Body of pancreas (tissue), 4 donors: ENCODE results near the gene CYB561. TPM values are rescaled to one million over a fixed set of nuclear protein-coding genes. Genes with fewer than 3 reads are reported as not detected.

ENCODE experiments used
- ATAC-seq: fragments of 150-250 bp; one replicate; pipeline ENCODE4 v1.9.1; 2016
- DNase-seq, 4 donors: peaks; one replicate each; pipeline ENCODE4 v3.0.0-alpha.2; 2019
- H3K27ac ChIP-seq, 4 donors: fragments of 200-600 bp; sonication (generic); 1 replicate in 3 of 4; 2 replicates in 1 of 4; pipeline versions ENCODE4 v1.5.1 to v1.6.1; 2016 to 2019; ENCODE audit warnings: mild to moderate bottlenecking in 1 of 4, mixed read lengths in 1 of 4, moderate library complexity in 1 of 4
- H3K27me3 ChIP-seq, 2 donors: fragments of 200-600 bp; sonication (generic); one replicate each; pipeline ENCODE4 v1.6.0; 2016; ENCODE audit warnings: mild to moderate bottlenecking in 1 of 2
- H3K36me3 ChIP-seq, 2 donors: fragments of 200-600 bp; sonication (generic); replicated peaks in 1 of 2; 2 replicates each; pipeline ENCODE4 v1.5.1; 2016; ENCODE audit warnings: low read depth in 2 of 2; ENCODE audit not compliant: insufficient read depth in 1 of 2
- H3K4me1 ChIP-seq: fragments of 200-600 bp; sonication (generic); one replicate; pipeline ENCODE4 v1.6.0; 2016
- H3K4me3 ChIP-seq, 2 donors: fragments of 200-600 bp; sonication (generic); 1 replicate in 1 of 2; 2 replicates in 1 of 2; pipeline ENCODE4 v1.5.1; 2016 to 2019
- H3K9me3 ChIP-seq, 3 donors: fragments of 200-600 bp; sonication (generic); 1 replicate in 2 of 3; 2 replicates in 1 of 3; pipeline ENCODE4 v1.5.1; 2016
- POLR2A ChIP-seq, 3 donors: fragments of 450-650 bp; IDR thresholded peaks; one replicate each; pipeline ENCODE4 v1.6.1; 2016; ENCODE audit warnings: antibody characterized with exemption in 3 of 3, mild to moderate bottlenecking in 2 of 3
- WGBS, 2 donors: methylation state at CpG; one replicate each; pipeline ENCODE4 v1.1.5; 2017; 5-methylcytosine and 5-hydroxymethylcytosine counted together
- intact Hi-C: fragments of 100-400 bp; cut with DNase I; formaldehyde crosslinking; loops from one replicate; pipeline ENCODE4 v1.15.1; 2023
- total RNA-seq, 2 donors: library from RNA; depleted of rRNA; stranded (reverse); fragments of >200 nt; gene quantifications; one replicate each; pipeline ENCODE4 v1.1.0, GENCODE V29; 2016
- TF ChIP-seq, protein P1 (sequence below), 7 experiments: fragments of 450-650 bp in 4 of 7; fragments of 200-600 bp in 3 of 7; sonication (generic) in 3 of 7; IDR thresholded peaks; one replicate each; pipeline ENCODE4 v1.5.1; 2016 to 2019; ENCODE audit warnings: antibody characterized with exemption in 7 of 7

CYB561 gene
- total RNA-seq, 2 donors from 2014 or later, result 61.5 to 137 TPM

DNA sequence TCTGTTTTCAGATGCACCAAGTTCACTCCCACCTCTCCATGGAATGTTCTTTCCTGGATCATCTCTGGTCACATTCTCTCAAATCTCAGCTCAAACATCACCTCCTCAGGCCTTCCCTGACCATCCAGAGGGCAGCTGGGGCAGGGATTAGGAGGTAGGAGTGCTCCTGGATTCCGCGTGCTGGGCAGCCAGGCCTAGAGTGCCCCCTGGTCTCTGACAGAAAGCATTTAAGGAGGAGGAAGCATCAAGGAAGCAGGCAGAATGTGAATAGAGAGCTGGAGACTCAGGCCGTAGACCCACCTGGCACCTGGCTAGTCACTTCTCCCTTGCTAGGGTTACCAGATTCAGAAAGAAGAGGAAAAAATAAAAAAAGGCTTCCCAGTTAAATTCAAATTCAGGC is 2.5 kb upstream of the CYB561 start:
- no peak for TF ChIP-seq POLR2A (IDR thresholded peaks at IDR 0.05)
- TF ChIP-seq, protein P1, sequence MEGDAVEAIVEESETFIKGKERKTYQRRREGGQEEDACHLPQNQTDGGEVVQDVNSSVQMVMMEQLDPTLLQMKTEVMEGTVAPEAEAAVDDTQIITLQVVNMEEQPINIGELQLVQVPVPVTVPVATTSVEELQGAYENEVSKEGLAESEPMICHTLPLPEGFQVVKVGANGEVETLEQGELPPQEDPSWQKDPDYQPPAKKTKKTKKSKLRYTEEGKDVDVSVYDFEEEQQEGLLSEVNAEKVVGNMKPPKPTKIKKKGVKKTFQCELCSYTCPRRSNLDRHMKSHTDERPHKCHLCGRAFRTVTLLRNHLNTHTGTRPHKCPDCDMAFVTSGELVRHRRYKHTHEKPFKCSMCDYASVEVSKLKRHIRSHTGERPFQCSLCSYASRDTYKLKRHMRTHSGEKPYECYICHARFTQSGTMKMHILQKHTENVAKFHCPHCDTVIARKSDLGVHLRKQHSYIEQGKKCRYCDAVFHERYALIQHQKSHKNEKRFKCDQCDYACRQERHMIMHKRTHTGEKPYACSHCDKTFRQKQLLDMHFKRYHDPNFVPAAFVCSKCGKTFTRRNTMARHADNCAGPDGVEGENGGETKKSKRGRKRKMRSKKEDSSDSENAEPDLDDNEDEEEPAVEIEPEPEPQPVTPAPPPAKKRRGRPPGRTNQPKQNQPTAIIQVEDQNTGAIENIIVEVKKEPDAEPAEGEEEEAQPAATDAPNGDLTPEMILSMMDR (IDR thresholded peaks at IDR 0.05), result no peak
- Histone ChIP-seq H3K4me1 (peaks cover 33% of the 10 kb centered on the region), H3K27ac (no peak overlapping the region), H3K4me3 (no peak overlapping the region), H3K27me3 (no peaks in the 10 kb centered on the region), H3K36me3 (no peaks in the 10 kb centered on the region), H3K9me3 (no peaks in the 10 kb centered on the region)
- DNase-seq, result no peak
- ATAC-seq, result no peak
- WGBS, 2 donors, result 81 to 100% methylated on average over 1 to 3 of the region's 3 CpGs
- intact Hi-C loops, result loop anchor here (10.0 kb wide), 1 partner anchor 96 kb away; no protein-coding TSS in a partner anchor

DNA sequence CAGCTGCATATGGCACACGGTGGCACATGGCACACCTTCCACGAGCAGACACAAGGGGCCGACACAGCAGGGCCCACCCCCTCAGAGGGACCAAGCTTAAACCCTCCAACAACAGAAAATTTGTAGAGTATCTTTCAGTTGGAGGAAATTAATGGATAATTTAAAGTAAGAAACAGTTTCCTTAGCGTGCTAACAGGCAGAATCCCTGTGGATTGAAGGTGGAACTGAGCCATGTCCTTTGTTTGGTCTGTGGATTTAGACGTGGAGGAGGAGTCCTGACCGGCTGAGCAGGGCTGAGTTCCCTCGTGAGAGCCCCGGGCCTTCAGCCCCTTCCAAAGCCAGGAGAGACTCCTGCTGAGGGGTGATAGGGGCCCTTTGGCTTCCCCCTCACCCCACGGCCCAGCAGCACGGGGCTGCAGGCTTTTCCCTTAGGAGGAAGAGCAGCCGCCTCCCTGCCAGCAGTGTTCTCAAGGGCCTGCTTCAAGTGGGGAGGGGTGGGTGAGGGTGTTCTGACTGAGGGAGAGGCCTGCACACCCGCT is 1.4 kb upstream of the CYB561 start:
- no peaks in the 10 kb centered on the region for H3K9me3 ChIP-seq
- H3K4me3 ChIP-seq, result no peak overlapping the region
- H3K36me3 ChIP-seq, result no peaks in the 10 kb centered on the region
- no peaks in the 10 kb centered on the region for H3K27me3 ChIP-seq
- H3K4me1 ChIP-seq, result peaks cover 44% of the 10 kb centered on the region
- H3K27ac ChIP-seq, result peak overlapping the region; percentile 21 to 98 (median 90)
- TF ChIP-seq, protein P1 (IDR thresholded peaks at IDR 0.05), result no peak
- no peak for TF ChIP-seq POLR2A (IDR thresholded peaks at IDR 0.05)
- DNase-seq (no peak), ATAC-seq (no peak)
- WGBS, 2 donors, result 25 to 46% methylated on average over 8 to 12 of the region's 12 CpGs
- intact Hi-C loops, result loop anchor here (10.0 kb wide), 1 partner anchor 97 kb away; no protein-coding TSS in a partner anchor

DNA sequence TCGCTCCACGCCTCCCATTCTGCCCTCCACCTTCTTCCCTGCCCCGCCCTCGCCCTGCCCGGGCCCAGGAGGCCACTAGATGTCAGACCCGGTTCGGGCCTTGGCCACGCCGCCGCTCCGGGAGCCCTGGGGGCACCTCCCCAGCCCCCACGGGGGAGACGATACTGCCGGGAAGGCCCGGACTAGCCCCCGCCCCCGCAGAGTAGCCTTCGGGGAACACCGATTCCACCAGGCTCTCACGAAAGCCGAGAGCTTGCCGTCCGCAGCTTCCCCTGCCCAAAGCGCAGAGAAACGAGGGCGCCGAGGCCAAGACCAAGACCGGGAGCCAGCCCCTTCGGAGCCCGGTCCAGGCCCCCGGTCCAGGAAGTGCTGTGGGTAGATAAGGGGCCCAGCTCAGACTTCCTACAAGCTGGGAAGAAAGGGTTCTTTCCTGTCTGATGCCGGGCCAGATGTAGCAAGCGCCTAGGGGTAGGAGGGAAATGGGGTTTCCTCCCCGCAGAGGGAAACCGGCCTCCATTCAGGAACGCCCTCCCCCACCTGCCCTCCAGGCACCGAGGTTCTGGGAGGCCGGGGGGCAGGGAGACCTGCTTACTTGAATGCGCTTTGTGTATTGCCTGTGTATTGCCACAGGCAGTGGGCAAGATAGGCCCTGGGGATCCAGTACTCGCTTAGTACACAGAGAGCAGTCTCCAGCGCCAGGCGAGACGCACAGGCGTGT is 806 bp upstream of the CYB561 start:
- intact Hi-C loops, result loop anchor here (10.0 kb wide), 1 partner anchor 98 kb away; no protein-coding TSS in a partner anchor
- TF ChIP-seq, protein P1 (IDR thresholded peaks at IDR 0.05), result peak in 3 of 7 experiments; percentile 14 to 34 (median 25)
- peak in 2 of 3 donors; percentile 33 to 52 for TF ChIP-seq POLR2A (IDR thresholded peaks at IDR 0.05)
- H3K36me3 ChIP-seq, result no peaks in the 10 kb centered on the region
- DNase-seq, result peak; percentile 58 to 67 (median 63)
- ATAC-seq, result peak; percentile 35
- no peak overlapping the region for H3K4me3 ChIP-seq
- H3K27ac ChIP-seq, result peak overlapping the region; percentile 89 to 98 (median 93)
- H3K4me1 ChIP-seq, result peaks cover 48% of the 10 kb centered on the region
- H3K9me3 ChIP-seq, result no peaks in the 10 kb centered on the region
- H3K27me3 ChIP-seq, result no peaks in the 10 kb centered on the region
- WGBS, 2 donors, result 31 to 37% methylated on average over 25 to 41 of the region's 44 CpGs

GRCh38 chr17:63445571-63445953 is 544 bp downstream of the CYB561 start:
- intact Hi-C loops, result loop anchor here (10.0 kb wide), 1 partner anchor 99 kb away; no protein-coding TSS in a partner anchor
- H3K4me1 ChIP-seq, result peaks cover 56% of the 10 kb centered on the region
- WGBS, 2 donors, result 1 to 17% methylated on average over 2 to 23 of the region's 24 CpGs
- ATAC-seq (peak; percentile 68), DNase-seq (peak; percentile 74 to 83 (median 76))
- peak overlapping the region; percentile 89 to 98 (median 93) for H3K27ac ChIP-seq
- no peaks in the 10 kb centered on the region for H3K9me3 ChIP-seq
- H3K27me3 ChIP-seq, result no peaks in the 10 kb centered on the region
- no peaks in the 10 kb centered on the region for H3K36me3 ChIP-seq
- TF ChIP-seq, protein P1 (IDR thresholded peaks at IDR 0.05), result no peak
- peak; percentile 33 to 76 (median 63) for TF ChIP-seq POLR2A (IDR thresholded peaks at IDR 0.05)
- peak overlapping the region; percentile 42 to 49 for H3K4me3 ChIP-seq
